Mucosa of gallbladder (tissue), 1 donor: Measurements from ENCODE around the gene SH3PXD2B. TPM values are rescaled to one million over a fixed set of nuclear protein-coding genes. Genes with fewer than 3 reads are reported as not detected.
"Not testable (repeated sequence)": the region's sequence is repeated elsewhere in the genome, so short reads cannot be mapped to it uniquely, and the experiment has no call there.

Experiments
- DNase-seq: peaks from one replicate; pipeline ENCODE4 v3.0.0-alpha.2; 2020; ENCODE audit warnings: low spot score
- total RNA-seq: library from RNA; stranded (reverse); gene quantifications from one replicate; pipeline ENCODE4 v1.2.1, GENCODE V29; 2021
- donor health status: DM: no; HTN: no; CAD: no.

The SH3PXD2B gene
- total RNA-seq, 1 donor from 2014 or later = 30.6 TPM

- DNase-seq = no peak
These were observed 84.1 kb downstream of the SH3PXD2B start for GRCh38 chr5:172370237-172370640.

GRCh38 chr5:172368699-172369098 is 85.6 kb downstream of the SH3PXD2B start:
- DNase-seq = not testable (repeated sequence)

GRCh38 chr5:172365948-172366608 is 88.2 kb downstream of the SH3PXD2B start:
- DNase-seq = no peak

GRCh38 chr5:172364773-172365172 is 89.6 kb downstream of the SH3PXD2B start:
- DNase-seq = no peak

- no peak for DNase-seq
These were observed 91.6 kb downstream of the SH3PXD2B start for GRCh38 chr5:172362755-172363154.

- DNase-seq = no peak
These were observed 92.6 kb downstream of the SH3PXD2B start for GRCh38 chr5:172361566-172362238.

GRCh38 chr5:172358345-172358744 is 96.0 kb downstream of the SH3PXD2B start:
- DNase-seq = no peak

- DNase-seq = no peak
These were observed 97.8 kb downstream of the SH3PXD2B start for GRCh38 chr5:172356527-172356926.

GRCh38 chr5:172356047-172356446 is 98.3 kb downstream of the SH3PXD2B start:
- DNase-seq = no peak

- no peak for DNase-seq
These were observed 100.5 kb downstream of the SH3PXD2B start for GRCh38 chr5:172353846-172354245.

- DNase-seq = no peak
These were observed 101.0 kb downstream of the SH3PXD2B start for GRCh38 chr5:172353271-172353812.

- not testable (repeated sequence) for DNase-seq
These were observed 101.8 kb downstream of the SH3PXD2B start for GRCh38 chr5:172352526-172352925.

GRCh38 chr5:172351240-172351778 is 103.0 kb downstream of the SH3PXD2B start:
- no peak for DNase-seq

- DNase-seq = no peak
These were observed 103.8 kb downstream of the SH3PXD2B start for GRCh38 chr5:172350212-172351181.

GRCh38 chr5:172348733-172349132 is 105.6 kb downstream of the SH3PXD2B start:
- DNase-seq = not testable (repeated sequence)

- DNase-seq = no peak
These were observed 106.2 kb downstream of the SH3PXD2B start for GRCh38 chr5:172348084-172348483.

GRCh38 chr5:172347496-172348052 is 106.8 kb downstream of the SH3PXD2B start:
- DNase-seq = no peak

- DNase-seq = no peak
These were observed 108.4 kb downstream of the SH3PXD2B start for GRCh38 chr5:172345881-172346280.

GRCh38 chr5:172344855-172345409 is 109.4 kb downstream of the SH3PXD2B start:
- peak; percentile 41 for DNase-seq

- no peak for DNase-seq
These were observed 110.6 kb downstream of the SH3PXD2B start for GRCh38 chr5:172343741-172344140.

GRCh38 chr5:172342918-172343317 is 111.4 kb downstream of the SH3PXD2B start:
- no peak for DNase-seq
